ENCODE data around the gene LMNTD2. TPM values are rescaled to one million over a fixed set of nuclear protein-coding genes. Genes with fewer than 3 reads are reported as not detected.

Gene LMNTD2
- total RNA-seq, 1 donor from 2014 or later, result 19.3 TPM

DNA sequence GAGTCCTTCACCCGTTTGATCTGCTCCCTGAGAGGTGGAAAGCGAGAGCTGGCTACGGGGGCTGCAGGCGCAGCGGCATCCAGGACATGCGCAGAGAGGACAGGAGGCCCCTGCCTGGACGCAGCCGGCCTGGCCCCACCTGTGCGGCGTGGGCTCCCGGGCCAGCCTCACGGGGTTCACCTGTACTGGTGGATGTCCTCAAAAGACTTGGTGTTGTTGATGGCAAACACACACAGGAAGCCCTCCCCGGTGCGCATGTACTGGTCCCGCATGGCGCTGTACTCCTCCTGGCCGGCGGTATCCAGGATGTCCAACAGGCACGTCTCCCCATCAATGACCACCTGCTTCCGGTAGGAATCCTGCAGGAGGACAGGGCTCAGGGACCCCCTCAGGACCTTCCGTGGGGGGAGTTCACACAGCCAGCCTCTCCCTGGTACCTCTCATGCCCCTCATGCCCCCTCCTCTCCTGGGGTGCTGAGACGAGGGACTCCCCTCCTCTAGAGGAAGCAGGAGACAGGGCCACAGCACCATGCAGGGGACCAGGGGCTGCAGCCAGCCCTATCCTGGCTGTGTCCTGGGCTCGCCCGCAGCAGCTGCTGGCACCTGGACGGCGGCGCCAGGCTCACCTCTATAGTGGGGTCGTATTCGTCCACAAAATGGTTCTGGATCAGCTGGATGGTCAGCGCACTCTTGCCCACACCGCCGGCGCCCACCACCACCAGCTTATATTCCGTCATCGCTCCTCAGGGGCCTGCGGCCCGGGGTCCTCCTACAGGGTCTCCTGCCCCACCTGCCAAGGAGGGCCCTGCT lies 26.7 kb downstream of the LMNTD2 start:
- Mint-ChIP-seq H3K4me1 (ENCODE audit: low read depth) (peaks cover 6% of the 10 kb centered on the region), H3K36me3 (ENCODE audit: insufficient read depth) (peaks cover 1% of the 10 kb centered on the region), H3K27ac (no peak overlapping the region), H3K27me3 (no peaks in the 10 kb centered on the region), H3K4me3 (ENCODE audit: low read depth) (peak overlapping the region; percentile 49), H3K9me3 (ENCODE audit: low read depth) (no peaks in the 10 kb centered on the region)
- TF ChIP-seq, protein P1, sequence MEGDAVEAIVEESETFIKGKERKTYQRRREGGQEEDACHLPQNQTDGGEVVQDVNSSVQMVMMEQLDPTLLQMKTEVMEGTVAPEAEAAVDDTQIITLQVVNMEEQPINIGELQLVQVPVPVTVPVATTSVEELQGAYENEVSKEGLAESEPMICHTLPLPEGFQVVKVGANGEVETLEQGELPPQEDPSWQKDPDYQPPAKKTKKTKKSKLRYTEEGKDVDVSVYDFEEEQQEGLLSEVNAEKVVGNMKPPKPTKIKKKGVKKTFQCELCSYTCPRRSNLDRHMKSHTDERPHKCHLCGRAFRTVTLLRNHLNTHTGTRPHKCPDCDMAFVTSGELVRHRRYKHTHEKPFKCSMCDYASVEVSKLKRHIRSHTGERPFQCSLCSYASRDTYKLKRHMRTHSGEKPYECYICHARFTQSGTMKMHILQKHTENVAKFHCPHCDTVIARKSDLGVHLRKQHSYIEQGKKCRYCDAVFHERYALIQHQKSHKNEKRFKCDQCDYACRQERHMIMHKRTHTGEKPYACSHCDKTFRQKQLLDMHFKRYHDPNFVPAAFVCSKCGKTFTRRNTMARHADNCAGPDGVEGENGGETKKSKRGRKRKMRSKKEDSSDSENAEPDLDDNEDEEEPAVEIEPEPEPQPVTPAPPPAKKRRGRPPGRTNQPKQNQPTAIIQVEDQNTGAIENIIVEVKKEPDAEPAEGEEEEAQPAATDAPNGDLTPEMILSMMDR (IDR thresholded peaks at IDR 0.05; ENCODE audit: unreplicated experiment), result no peak
- no peak for DNase-seq (ENCODE audit: low spot score, unreplicated experiment)

DNA sequence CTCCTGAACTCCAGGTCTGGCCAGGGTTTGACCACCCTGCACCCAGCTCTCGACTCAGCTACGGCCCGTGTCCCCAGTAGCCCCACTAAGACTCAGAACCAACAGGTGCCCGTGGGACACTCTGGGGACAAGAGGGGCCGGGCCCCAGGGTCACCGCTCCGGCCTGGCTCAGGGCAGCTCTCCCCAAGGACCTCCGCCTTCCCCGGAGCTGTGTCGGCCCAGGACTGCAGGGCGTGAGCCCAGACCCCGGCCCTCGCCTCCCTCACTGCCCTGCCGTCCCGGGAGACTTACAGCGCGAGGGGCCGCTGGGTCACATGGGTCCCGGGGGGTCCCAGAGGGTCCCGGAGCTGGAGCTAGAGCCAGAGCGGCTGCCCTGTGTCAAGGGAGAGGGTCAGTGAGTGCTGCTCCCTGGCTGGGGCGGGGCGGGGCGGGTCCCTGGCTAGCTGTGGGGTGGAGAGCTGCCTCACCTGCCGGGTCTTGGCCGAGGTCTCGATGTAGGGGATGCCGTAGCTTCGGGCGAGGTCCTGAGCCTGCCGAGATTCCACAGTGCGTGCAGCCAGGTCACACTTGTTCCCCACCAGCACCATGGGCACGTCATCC lies 27.5 kb downstream of the LMNTD2 start:
- Mint-ChIP-seq H3K4me3 (ENCODE audit: low read depth) (no peak overlapping the region), H3K36me3 (ENCODE audit: insufficient read depth) (peaks cover 1% of the 10 kb centered on the region), H3K27ac (no peak overlapping the region), H3K27me3 (no peaks in the 10 kb centered on the region), H3K9me3 (ENCODE audit: low read depth) (no peaks in the 10 kb centered on the region), H3K4me1 (ENCODE audit: low read depth) (peaks cover 5% of the 10 kb centered on the region)
- no peak for DNase-seq (ENCODE audit: low spot score, unreplicated experiment)
- TF ChIP-seq, protein P1 (IDR thresholded peaks at IDR 0.05; ENCODE audit: unreplicated experiment), result no peak

DNA sequence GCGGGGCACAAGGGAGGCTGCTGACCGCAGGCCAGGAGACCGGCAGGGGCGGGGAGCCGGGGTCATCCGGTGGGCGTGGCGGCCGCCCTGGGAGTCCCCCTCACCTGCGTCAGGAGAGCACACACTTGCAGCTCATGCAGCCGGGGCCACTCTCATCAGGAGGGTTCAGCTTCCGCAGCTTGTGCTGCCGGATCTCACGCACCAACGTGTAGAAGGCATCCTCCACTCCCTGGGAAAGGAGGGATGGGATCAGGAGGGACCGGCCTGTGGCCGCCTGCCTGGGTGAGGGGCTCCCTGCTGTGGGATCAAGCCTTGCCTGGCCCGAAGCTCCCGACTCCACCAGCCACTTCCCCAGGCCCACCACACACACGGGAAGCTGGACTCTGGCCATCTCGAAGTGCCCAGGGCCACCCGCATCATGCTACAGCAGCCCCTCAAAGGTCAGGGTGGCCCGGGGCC lies 28.0 kb downstream of the LMNTD2 start:
- Mint-ChIP-seq H3K4me3 (ENCODE audit: low read depth) (no peak overlapping the region), H3K9me3 (ENCODE audit: low read depth) (no peaks in the 10 kb centered on the region), H3K27ac (no peak overlapping the region), H3K27me3 (no peaks in the 10 kb centered on the region), H3K4me1 (ENCODE audit: low read depth) (peaks cover 2% of the 10 kb centered on the region), H3K36me3 (ENCODE audit: insufficient read depth) (peaks cover 1% of the 10 kb centered on the region)
- TF ChIP-seq, protein P1 (IDR thresholded peaks at IDR 0.05; ENCODE audit: unreplicated experiment), result no peak
- DNase-seq (ENCODE audit: low spot score, unreplicated experiment), result no peak

DNA sequence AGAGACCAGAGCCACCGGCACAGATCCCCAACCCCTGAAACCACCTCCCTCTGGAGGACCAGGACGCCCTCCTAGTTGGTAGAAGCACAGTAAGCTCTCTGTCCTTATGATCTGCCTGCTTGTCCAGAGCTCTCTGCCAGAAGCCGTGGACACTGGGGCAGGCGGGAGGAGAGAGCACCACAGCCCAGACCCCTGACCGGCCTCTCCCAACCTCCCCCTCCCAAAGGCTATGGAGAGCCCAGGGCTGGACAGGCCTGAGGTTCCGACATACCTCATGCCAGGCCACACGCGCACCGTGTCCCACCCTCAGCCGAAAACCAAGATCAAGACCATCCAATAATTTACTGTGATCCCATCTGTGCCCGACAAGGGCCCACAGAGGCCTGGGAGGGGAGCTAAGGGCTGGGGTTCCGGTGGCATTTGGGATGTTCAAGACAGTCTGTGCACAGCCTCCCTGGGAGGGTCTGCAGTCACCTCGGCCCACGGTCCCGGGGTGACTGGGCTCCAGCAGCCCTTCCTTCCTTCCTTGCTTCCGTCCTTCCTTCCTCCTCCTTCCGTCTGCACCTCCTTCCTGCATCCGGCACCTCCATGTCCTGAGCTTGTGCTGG lies 28.5 kb downstream of the LMNTD2 start:
- peaks cover 2% of the 10 kb centered on the region for H3K4me1 Mint-ChIP-seq (ENCODE audit: low read depth)
- TF ChIP-seq, protein P1 (IDR thresholded peaks at IDR 0.05; ENCODE audit: unreplicated experiment), result no peak
- no peaks in the 10 kb centered on the region for H3K27me3 Mint-ChIP-seq
- H3K9me3 Mint-ChIP-seq (ENCODE audit: low read depth), result no peaks in the 10 kb centered on the region
- no peak for DNase-seq (ENCODE audit: low spot score, unreplicated experiment)
- H3K27ac Mint-ChIP-seq, result no peak overlapping the region
- H3K36me3 Mint-ChIP-seq (ENCODE audit: insufficient read depth), result peaks cover 1% of the 10 kb centered on the region
- no peak overlapping the region for H3K4me3 Mint-ChIP-seq (ENCODE audit: low read depth)

All from progenitor cell of endocrine pancreas (in vitro differentiated cells).